Astrocyte (in vitro differentiated cells and primary cell): ENCODE measurements around the gene KAT2B. TPM values are rescaled to one million over a fixed set of nuclear protein-coding genes. Genes with fewer than 3 reads are reported as not detected.

Experiments used
- DNase-seq: peaks from one replicate; pipeline ENCODE4 v3.0.0-alpha.2; 2010; ENCODE audit warnings: low read depth
- FAIRE-seq: peaks from 2 replicates; lab custom pipeline; 2011; peaks lifted over from hg19 to GRCh38; lab: Jason Lieb, UNC
- H2AFZ ChIP-seq: 2 replicates; pipeline ENCODE4 v1.6.0; 2012; ENCODE audit warnings: low read depth, low read length, inconsistent platforms
- H3K27ac ChIP-seq: 2 replicates; pipeline ENCODE4 v1.5.1; 2011; ENCODE audit warnings: low read depth, low read length, inconsistent platforms
- H3K27me3 ChIP-seq: 2 replicates; pipeline ENCODE4 v1.6.0; 2011; ENCODE audit warnings: low read length, inconsistent platforms; ENCODE audit not compliant: insufficient read depth
- H3K36me3 ChIP-seq: 2 replicates; pipeline ENCODE4 v1.5.1; 2011; ENCODE audit warnings: low read length, inconsistent platforms; ENCODE audit not compliant: insufficient read depth
- H3K4me1 ChIP-seq: 2 replicates; pipeline ENCODE4 v1.5.1; 2011; ENCODE audit warnings: low read length, inconsistent platforms; ENCODE audit not compliant: insufficient read depth
- H3K4me2 ChIP-seq: 2 replicates; pipeline ENCODE4 v1.6.0; 2012; ENCODE audit warnings: low read length, inconsistent platforms
- H3K4me3 ChIP-seq: 2 replicates; pipeline ENCODE4 v1.5.1; 2011; ENCODE audit warnings: low read depth, mild to moderate bottlenecking, low read length, inconsistent platforms; ENCODE audit not compliant: insufficient read depth
- H3K79me2 ChIP-seq: 2 replicates; pipeline ENCODE4 v1.6.0; 2012; ENCODE audit warnings: mild to moderate bottlenecking, low read length, inconsistent platforms; ENCODE audit not compliant: insufficient read depth
- H3K9ac ChIP-seq: 2 replicates; pipeline ENCODE4 v1.6.0; 2012; ENCODE audit warnings: mild to moderate bottlenecking, low read length, inconsistent platforms
- H3K9me3 ChIP-seq: 2 replicates; pipeline ENCODE4 v1.5.1; 2012; ENCODE audit warnings: low read depth, mild to moderate bottlenecking, low read length, inconsistent platforms; ENCODE audit not compliant: insufficient read depth
- H4K20me1 ChIP-seq: 2 replicates; pipeline ENCODE4 v1.6.0; 2012; ENCODE audit warnings: low read length, inconsistent platforms; ENCODE audit not compliant: insufficient read depth
- H3K27ac Mint-ChIP-seq: one replicate; pipeline ENCODE4 v1.8.0; 2021; ENCODE audit warnings: mild to moderate bottlenecking, mixed read lengths; ENCODE audit not compliant: unreplicated experiment
- H3K27me3 Mint-ChIP-seq: one replicate; pipeline ENCODE4 v1.8.0; 2021; ENCODE audit warnings: low read depth, mixed read lengths; ENCODE audit not compliant: unreplicated experiment
- H3K36me3 Mint-ChIP-seq: one replicate; pipeline ENCODE4 v1.8.0; 2021; ENCODE audit warnings: low read depth, mixed read lengths; ENCODE audit not compliant: unreplicated experiment
- H3K4me1 Mint-ChIP-seq: one replicate; pipeline ENCODE4 v1.8.0; 2021; ENCODE audit warnings: low read depth, mixed read lengths; ENCODE audit not compliant: unreplicated experiment
- H3K4me3 Mint-ChIP-seq: one replicate; pipeline ENCODE4 v1.8.0; 2021; ENCODE audit warnings: mild to moderate bottlenecking, moderate library complexity, mixed read lengths; ENCODE audit not compliant: unreplicated experiment
- H3K9me3 Mint-ChIP-seq: one replicate; pipeline ENCODE4 v1.8.0; 2021; ENCODE audit warnings: mild to moderate bottlenecking, mixed read lengths; ENCODE audit not compliant: unreplicated experiment
- EZH2 ChIP-seq: IDR thresholded peaks from 2 replicates; pipeline ENCODE4 v1.6.1; 2012; ENCODE audit warnings: mild to moderate bottlenecking, low read length, inconsistent platforms; ENCODE audit not compliant: insufficient read depth
- total RNA-seq: library from RNA; stranded (reverse); gene quantifications from 2 replicates; pipeline ENCODE4 v1.2.1, GENCODE V29; 2021
- TF ChIP-seq, protein P1 (sequence below): IDR thresholded peaks from 2 replicates; pipeline ENCODE4 v1.5.1; 2011; ENCODE audit warnings: low read depth, mild to moderate bottlenecking, inconsistent platforms, low read length, moderate library complexity; ENCODE audit not compliant: insufficient read depth

Gene KAT2B
- total RNA-seq, 1 donor from 2014 or later = 4.9 TPM

- Histone ChIP-seq H3K27me3 (no peaks in the 10 kb centered on the region), H3K9ac (no peak overlapping the region), H2AFZ (no peak overlapping the region), H3K27ac (no peak overlapping the region), H3K9me3 (no peaks in the 10 kb centered on the region), H3K36me3 (no peaks in the 10 kb centered on the region), H3K79me2 (no peaks in the 10 kb centered on the region), H3K4me3 (no peak overlapping the region), H4K20me1 (no peaks in the 10 kb centered on the region), H3K4me1 (no peaks in the 10 kb centered on the region), H3K4me2 (no peak overlapping the region)
- Mint-ChIP-seq H3K4me3 (no peak overlapping the region), H3K36me3 (no peaks in the 10 kb centered on the region), H3K9me3 (no peaks in the 10 kb centered on the region), H3K4me1 (no peaks in the 10 kb centered on the region), H3K27ac (no peak overlapping the region), H3K27me3 (no peaks in the 10 kb centered on the region)
- DNase-seq (no peak), FAIRE-seq (no peak)
- TF ChIP-seq, protein P1, sequence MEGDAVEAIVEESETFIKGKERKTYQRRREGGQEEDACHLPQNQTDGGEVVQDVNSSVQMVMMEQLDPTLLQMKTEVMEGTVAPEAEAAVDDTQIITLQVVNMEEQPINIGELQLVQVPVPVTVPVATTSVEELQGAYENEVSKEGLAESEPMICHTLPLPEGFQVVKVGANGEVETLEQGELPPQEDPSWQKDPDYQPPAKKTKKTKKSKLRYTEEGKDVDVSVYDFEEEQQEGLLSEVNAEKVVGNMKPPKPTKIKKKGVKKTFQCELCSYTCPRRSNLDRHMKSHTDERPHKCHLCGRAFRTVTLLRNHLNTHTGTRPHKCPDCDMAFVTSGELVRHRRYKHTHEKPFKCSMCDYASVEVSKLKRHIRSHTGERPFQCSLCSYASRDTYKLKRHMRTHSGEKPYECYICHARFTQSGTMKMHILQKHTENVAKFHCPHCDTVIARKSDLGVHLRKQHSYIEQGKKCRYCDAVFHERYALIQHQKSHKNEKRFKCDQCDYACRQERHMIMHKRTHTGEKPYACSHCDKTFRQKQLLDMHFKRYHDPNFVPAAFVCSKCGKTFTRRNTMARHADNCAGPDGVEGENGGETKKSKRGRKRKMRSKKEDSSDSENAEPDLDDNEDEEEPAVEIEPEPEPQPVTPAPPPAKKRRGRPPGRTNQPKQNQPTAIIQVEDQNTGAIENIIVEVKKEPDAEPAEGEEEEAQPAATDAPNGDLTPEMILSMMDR = no peak
- no peak for TF ChIP-seq EZH2
Observed at GRCh38 chr3:20001932-20002331, 38.3 kb upstream of the KAT2B start.

GRCh38 chr3:20007960-20008359 is 32.3 kb upstream of the KAT2B start:
- H3K9me3 Mint-ChIP-seq = no peaks in the 10 kb centered on the region
- no peaks in the 10 kb centered on the region for H3K9me3 ChIP-seq
- H3K27ac Mint-ChIP-seq = no peak overlapping the region
- H3K27ac ChIP-seq = no peak overlapping the region
- no peaks in the 10 kb centered on the region for H3K27me3 ChIP-seq
- no peak overlapping the region for H3K4me2 ChIP-seq
- no peaks in the 10 kb centered on the region for H3K4me1 Mint-ChIP-seq
- no peaks in the 10 kb centered on the region for H3K27me3 Mint-ChIP-seq
- DNase-seq (no peak), FAIRE-seq (no peak)
- TF ChIP-seq EZH2 = no peak
- TF ChIP-seq, protein P1 = no peak
- H3K79me2 ChIP-seq = no peaks in the 10 kb centered on the region
- no peaks in the 10 kb centered on the region for H3K36me3 Mint-ChIP-seq
- no peaks in the 10 kb centered on the region for H3K36me3 ChIP-seq
- no peak overlapping the region for H3K9ac ChIP-seq
- no peak overlapping the region for H3K4me3 Mint-ChIP-seq
- H4K20me1 ChIP-seq = no peaks in the 10 kb centered on the region
- H3K4me3 ChIP-seq = no peak overlapping the region
- H3K4me1 ChIP-seq = no peaks in the 10 kb centered on the region
- H2AFZ ChIP-seq = no peak overlapping the region

DNA sequence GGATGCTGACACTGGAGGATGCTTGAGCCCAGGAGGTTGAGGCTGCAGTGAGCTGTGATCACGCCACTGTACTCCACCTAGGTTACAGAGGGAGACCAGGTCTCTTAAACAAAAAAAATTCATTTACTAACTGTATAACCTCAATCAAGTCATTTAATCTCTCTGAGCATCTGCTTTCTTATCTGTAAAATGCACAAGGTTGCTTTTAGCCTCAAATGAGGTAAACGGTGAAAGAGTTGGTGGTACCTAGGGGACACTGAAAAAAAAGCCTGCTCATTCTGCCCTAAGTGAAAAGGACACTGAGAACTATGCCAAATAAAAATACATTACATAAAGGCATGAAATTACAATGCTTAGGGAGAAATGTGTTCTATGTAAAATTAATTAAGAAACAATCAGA is 31.6 kb upstream of the KAT2B start:
- no peak overlapping the region for H3K4me3 ChIP-seq
- H3K9me3 ChIP-seq = no peaks in the 10 kb centered on the region
- FAIRE-seq (no peak), DNase-seq (no peak)
- TF ChIP-seq, protein P1 = no peak
- no peak for TF ChIP-seq EZH2
- Mint-ChIP-seq H3K27me3 (no peaks in the 10 kb centered on the region), H3K4me1 (no peaks in the 10 kb centered on the region), H3K36me3 (no peaks in the 10 kb centered on the region), H3K9me3 (no peaks in the 10 kb centered on the region), H3K4me3 (no peak overlapping the region), H3K27ac (no peak overlapping the region)
- no peaks in the 10 kb centered on the region for H3K27me3 ChIP-seq
- H3K9ac ChIP-seq = no peak overlapping the region
- H3K4me1 ChIP-seq = no peaks in the 10 kb centered on the region
- no peak overlapping the region for H3K4me2 ChIP-seq
- no peaks in the 10 kb centered on the region for H3K79me2 ChIP-seq
- no peak overlapping the region for H2AFZ ChIP-seq
- no peaks in the 10 kb centered on the region for H3K36me3 ChIP-seq
- no peaks in the 10 kb centered on the region for H4K20me1 ChIP-seq
- no peak overlapping the region for H3K27ac ChIP-seq
